Measurements from ENCODE around the gene CDKN2AIPNL. TPM values are rescaled to one million over a fixed set of nuclear protein-coding genes. Genes with fewer than 3 reads are reported as not detected.

CDKN2AIPNL gene
- total and polyA plus RNA-seq, 2 donors (not counting 3 experiments of a cell fraction or from before 2014, with no cell fraction given), result 22.2 to 36.5 TPM

DNA sequence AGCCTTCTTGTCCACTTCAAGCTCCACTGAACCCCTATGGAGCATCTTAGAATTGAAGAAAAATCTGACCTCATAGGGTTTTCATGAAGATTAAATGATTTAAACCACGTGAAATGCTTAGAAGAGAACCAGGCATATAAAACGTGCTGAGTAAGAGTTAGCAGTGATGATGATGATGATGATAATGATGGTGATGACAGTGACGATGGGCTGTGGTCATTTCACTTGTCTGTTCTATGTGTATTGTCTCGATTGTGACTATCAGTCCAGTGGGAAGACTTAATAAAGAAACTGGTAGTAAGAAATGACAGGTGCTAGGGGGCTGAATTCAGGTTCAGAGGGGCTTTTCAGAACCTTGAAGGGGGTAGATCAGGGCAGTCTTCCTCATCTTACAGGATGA, 45.1 kb upstream of the CDKN2AIPNL start:
- H3K27me3 ChIP-seq (ENCODE audit: control insufficient read depth in 2 of 2, insufficient read depth in 2 of 2, low read length in 2 of 2), result no peaks in the 10 kb centered on the region
- H3K9me3 ChIP-seq (replicated peaks; ENCODE audit: control insufficient read depth, insufficient read depth, low read length), result no peaks in the 10 kb centered on the region
- no peak for FAIRE-seq
- no peak overlapping the region for H3K4me2 ChIP-seq (ENCODE audit: insufficient read depth, low read length)
- CTCF ChIA-PET, result interaction anchor here (0.6 kb wide), 1 partner anchor 9 kb away, joined by 3 read pairs; no protein-coding TSS in a partner anchor
- DNase-seq (ENCODE audit: low read depth, low spot score), result no peak
- no peaks in the 10 kb centered on the region for H3K9me1 ChIP-seq (replicated peaks; ENCODE audit: control insufficient read depth, extremely low read depth, insufficient read depth, low read length)
- BruUV-seq (replicated peaks), result no TSS peak
- no peak overlapping the region for H3K27ac ChIP-seq (ENCODE audit: insufficient read depth, low read depth, low read length)
- POLR2A ChIA-PET, result no interaction called here
- intact Hi-C loops (cut with micrococcal nuclease) (no loop called here), dilution Hi-C loops (cut with MboI; ENCODE audit: extremely low pct_ligation_motif_present, low sequenced_read_pairs) (no loop called here)
- no peaks in the 10 kb centered on the region for H3K36me3 ChIP-seq (ENCODE audit: control insufficient read depth in 2 of 2, extremely low read depth in 1 of 2, insufficient read depth in 2 of 2, low read length in 2 of 2)
- H3K79me2 ChIP-seq (ENCODE audit: control insufficient read depth, insufficient read depth, low read length), result no peaks in the 10 kb centered on the region
- no peak overlapping the region for H3K4me3 ChIP-seq (replicated peaks in 1 of 3; ENCODE audit: insufficient read depth in 1 of 3, low read depth in 1 of 3, low read length in 3 of 3)
- no peak overlapping the region for H3K9ac ChIP-seq (replicated peaks; ENCODE audit: extremely low read depth, insufficient read depth, low read length)
- no peaks in the 10 kb centered on the region for H3K4me1 ChIP-seq (ENCODE audit: control insufficient read depth, extremely low read depth, insufficient read depth, low read length)
- H2AFZ ChIP-seq (ENCODE audit: low read depth, low read length), result no peak overlapping the region
- TF ChIP-seq, protein P1, sequence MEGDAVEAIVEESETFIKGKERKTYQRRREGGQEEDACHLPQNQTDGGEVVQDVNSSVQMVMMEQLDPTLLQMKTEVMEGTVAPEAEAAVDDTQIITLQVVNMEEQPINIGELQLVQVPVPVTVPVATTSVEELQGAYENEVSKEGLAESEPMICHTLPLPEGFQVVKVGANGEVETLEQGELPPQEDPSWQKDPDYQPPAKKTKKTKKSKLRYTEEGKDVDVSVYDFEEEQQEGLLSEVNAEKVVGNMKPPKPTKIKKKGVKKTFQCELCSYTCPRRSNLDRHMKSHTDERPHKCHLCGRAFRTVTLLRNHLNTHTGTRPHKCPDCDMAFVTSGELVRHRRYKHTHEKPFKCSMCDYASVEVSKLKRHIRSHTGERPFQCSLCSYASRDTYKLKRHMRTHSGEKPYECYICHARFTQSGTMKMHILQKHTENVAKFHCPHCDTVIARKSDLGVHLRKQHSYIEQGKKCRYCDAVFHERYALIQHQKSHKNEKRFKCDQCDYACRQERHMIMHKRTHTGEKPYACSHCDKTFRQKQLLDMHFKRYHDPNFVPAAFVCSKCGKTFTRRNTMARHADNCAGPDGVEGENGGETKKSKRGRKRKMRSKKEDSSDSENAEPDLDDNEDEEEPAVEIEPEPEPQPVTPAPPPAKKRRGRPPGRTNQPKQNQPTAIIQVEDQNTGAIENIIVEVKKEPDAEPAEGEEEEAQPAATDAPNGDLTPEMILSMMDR (IDR thresholded peaks at IDR 0.05; ENCODE audit: extremely low read depth in 1 of 2, insufficient read depth in 1 of 2, low read depth in 1 of 2, low read length in 2 of 2), result no peak
- TF ChIP-seq FOS (IDR thresholded peaks at IDR 0.05; ENCODE audit: borderline replicate concordance, insufficient read depth, low read length) (no peak), GATA2 (IDR thresholded peaks at IDR 0.05; ENCODE audit: insufficient read depth, insufficient read length, low read depth, low read length) (no peak), EZH2 (IDR thresholded peaks at IDR 0.05; ENCODE audit: borderline replicate concordance, low read depth, low read length, severe bottlenecking) (no peak), JUN (IDR thresholded peaks at IDR 0.05; ENCODE audit: borderline replicate concordance, insufficient read depth, insufficient read length, low read depth) (no peak), MYC (IDR thresholded peaks at IDR 0.05; ENCODE audit: low read depth, low read length) (no peak)
- TF ChIP-seq, protein P2, sequence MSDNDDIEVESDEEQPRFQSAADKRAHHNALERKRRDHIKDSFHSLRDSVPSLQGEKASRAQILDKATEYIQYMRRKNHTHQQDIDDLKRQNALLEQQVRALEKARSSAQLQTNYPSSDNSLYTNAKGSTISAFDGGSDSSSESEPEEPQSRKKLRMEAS (IDR thresholded peaks at IDR 0.05; ENCODE audit: insufficient read depth, insufficient read length), result no peak
- no peaks in the 10 kb centered on the region for H4K20me1 ChIP-seq (replicated peaks; ENCODE audit: control insufficient read depth, extremely low read depth, insufficient read depth, low read length)

Data from endothelial cell of umbilical vein (primary cell).